ENCODE measurements around the gene LAGE3. TPM values are rescaled to one million over a fixed set of nuclear protein-coding genes. Genes with fewer than 3 reads are reported as not detected.

The LAGE3 gene
- total and polyA plus RNA-seq, 2 donors (not counting 3 experiments of a cell fraction or from before 2014, with no cell fraction given) = 14.3 to 31.9 TPM

DNA sequence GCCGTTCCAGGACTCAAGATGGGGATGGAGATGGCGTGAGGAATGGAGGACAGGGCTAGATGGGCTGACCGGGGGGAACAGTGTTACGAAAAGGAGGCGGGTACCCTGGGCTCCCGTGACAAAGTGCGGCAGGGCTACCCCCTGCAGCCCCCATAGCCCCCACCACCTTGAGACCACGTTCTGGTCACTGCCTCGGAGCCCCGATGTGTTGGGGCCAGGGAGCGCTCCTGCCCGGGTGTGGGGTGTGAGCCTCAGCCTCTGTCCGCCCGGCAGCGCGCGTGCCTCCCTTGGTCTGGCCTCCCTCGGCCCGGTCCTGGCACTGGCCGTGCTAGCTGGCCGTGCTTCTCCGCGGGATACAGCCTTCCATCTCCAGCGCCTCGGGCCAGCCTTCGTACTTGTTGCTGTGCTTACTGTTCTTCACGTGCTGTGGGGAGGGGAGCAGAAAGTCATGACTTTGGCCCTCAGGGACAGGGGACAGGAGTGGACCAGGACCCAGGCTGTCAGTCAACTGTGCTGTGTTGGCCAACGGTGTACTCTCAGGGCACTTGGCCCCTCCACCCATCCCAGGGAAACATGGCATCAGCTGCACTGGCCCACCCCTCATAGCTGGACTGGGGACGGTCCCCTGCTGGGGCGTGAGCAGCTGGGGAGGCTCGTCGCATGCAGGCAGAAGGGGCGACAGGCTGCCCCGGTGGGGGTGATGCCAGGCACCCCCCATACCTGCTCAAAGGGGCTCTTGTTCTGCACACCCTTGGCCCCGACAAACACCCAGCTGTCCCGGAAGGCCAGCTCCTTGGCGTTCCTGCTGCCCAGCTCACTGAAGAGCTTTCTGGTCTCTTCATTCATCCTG lies 27.6 kb upstream of the LAGE3 start:
- Histone ChIP-seq H2AFZ (ENCODE audit: low read depth, low read length) (no peak overlapping the region), H3K4me1 (ENCODE audit: control insufficient read depth, extremely low read depth, insufficient read depth, low read length) (peaks cover 6% of the 10 kb centered on the region), H3K79me2 (ENCODE audit: control insufficient read depth, insufficient read depth, low read length) (no peaks in the 10 kb centered on the region), H3K9me1 (replicated peaks; ENCODE audit: control insufficient read depth, extremely low read depth, insufficient read depth, low read length) (no peaks in the 10 kb centered on the region), H3K4me3 (replicated peaks in 1 of 3; ENCODE audit: insufficient read depth in 1 of 3, low read depth in 1 of 3, low read length in 3 of 3) (no peak overlapping the region), H3K9ac (replicated peaks; ENCODE audit: extremely low read depth, insufficient read depth, low read length) (no peak overlapping the region), H3K27ac (ENCODE audit: insufficient read depth, low read depth, low read length) (no peak overlapping the region), H3K4me2 (ENCODE audit: insufficient read depth, low read length) (no peak overlapping the region), H3K36me3 (ENCODE audit: control insufficient read depth in 2 of 2, extremely low read depth in 1 of 2, insufficient read depth in 2 of 2, low read length in 2 of 2) (no peaks in the 10 kb centered on the region), H3K9me3 (replicated peaks; ENCODE audit: control insufficient read depth, insufficient read depth, low read length) (no peaks in the 10 kb centered on the region), H3K27me3 (ENCODE audit: control insufficient read depth in 2 of 2, insufficient read depth in 2 of 2, low read length in 2 of 2) (no peaks in the 10 kb centered on the region), H4K20me1 (replicated peaks; ENCODE audit: control insufficient read depth, extremely low read depth, insufficient read depth, low read length) (no peaks in the 10 kb centered on the region)
- ChIA-PET CTCF (no interaction called here), POLR2A (no interaction called here)
- dilution Hi-C loops (cut with MboI; ENCODE audit: extremely low pct_ligation_motif_present, low sequenced_read_pairs) = no loop called here
- TF ChIP-seq EZH2 (IDR thresholded peaks at IDR 0.05; ENCODE audit: borderline replicate concordance, low read depth, low read length, severe bottlenecking) (no peak), MYC (IDR thresholded peaks at IDR 0.05; ENCODE audit: low read depth, low read length) (no peak), GATA2 (IDR thresholded peaks at IDR 0.05; ENCODE audit: insufficient read depth, insufficient read length, low read depth, low read length) (no peak), POLR2AphosphoS5 (IDR thresholded peaks at IDR 0.05; ENCODE audit: insufficient read depth, low read depth, low read length) (no peak), POLR2A (IDR thresholded peaks at IDR 0.05; ENCODE audit: low read depth, low read length) (no peak), JUN (IDR thresholded peaks at IDR 0.05; ENCODE audit: borderline replicate concordance, insufficient read depth, insufficient read length, low read depth) (no peak)
- FAIRE-seq (no peak), DNase-seq (ENCODE audit: low read depth, low spot score) (no peak)
- intact Hi-C loops (cut with micrococcal nuclease) = no loop called here
- BruUV-seq (replicated peaks) = no TSS peak

- peak; percentile 38 for DNase-seq (ENCODE audit: low read depth, low spot score)
- Histone ChIP-seq H3K9me3 (replicated peaks; ENCODE audit: control insufficient read depth, insufficient read depth, low read length) (no peaks in the 10 kb centered on the region), H3K4me1 (ENCODE audit: control insufficient read depth, extremely low read depth, insufficient read depth, low read length) (peaks cover 6% of the 10 kb centered on the region), H3K4me3 (replicated peaks in 1 of 3; ENCODE audit: insufficient read depth in 1 of 3, low read depth in 1 of 3, low read length in 3 of 3) (no peak overlapping the region), H3K27me3 (ENCODE audit: control insufficient read depth in 2 of 2, insufficient read depth in 2 of 2, low read length in 2 of 2) (no peaks in the 10 kb centered on the region), H3K9ac (replicated peaks; ENCODE audit: extremely low read depth, insufficient read depth, low read length) (no peak overlapping the region), H4K20me1 (replicated peaks; ENCODE audit: control insufficient read depth, extremely low read depth, insufficient read depth, low read length) (no peaks in the 10 kb centered on the region), H2AFZ (ENCODE audit: low read depth, low read length) (no peak overlapping the region), H3K79me2 (ENCODE audit: control insufficient read depth, insufficient read depth, low read length) (no peaks in the 10 kb centered on the region), H3K9me1 (replicated peaks; ENCODE audit: control insufficient read depth, extremely low read depth, insufficient read depth, low read length) (no peaks in the 10 kb centered on the region), H3K36me3 (ENCODE audit: control insufficient read depth in 2 of 2, extremely low read depth in 1 of 2, insufficient read depth in 2 of 2, low read length in 2 of 2) (no peaks in the 10 kb centered on the region), H3K4me2 (ENCODE audit: insufficient read depth, low read length) (no peak overlapping the region), H3K27ac (ENCODE audit: insufficient read depth, low read depth, low read length) (no peak overlapping the region)
- TF ChIP-seq MYC (IDR thresholded peaks at IDR 0.05; ENCODE audit: low read depth, low read length) = no peak
- TF ChIP-seq FOS (IDR thresholded peaks at IDR 0.05; ENCODE audit: borderline replicate concordance, insufficient read depth, low read length) = peak; percentile 13
- BruUV-seq (replicated peaks) = no TSS peak
- ChIA-PET CTCF (interaction anchor here (0.6 kb wide), 2 partner anchors 21 to 49 kb away, joined by 3 to 5 read pairs; no protein-coding TSS in a partner anchor), POLR2A (no interaction called here)
- intact Hi-C loops (cut with micrococcal nuclease) (no loop called here), dilution Hi-C loops (cut with MboI; ENCODE audit: extremely low pct_ligation_motif_present, low sequenced_read_pairs) (no loop called here)
- peak; percentile 91 for FAIRE-seq
These were observed 26.7 kb upstream of the LAGE3 start for GRCh38 chrX:154505734-154506133.

Measured in endothelial cell of umbilical vein (primary cell).